OCI-LY3 (cell line): ENCODE results near the gene TUBA4B.

Experiments
- EZH2phosphoT487 ChIP-seq: fragments of 200-600 bp; shearing (Covaris generic); IDR thresholded peaks from 2 replicates; pipeline ENCODE4 v1.6.1; 2018; ENCODE audit warnings: antibody characterized with exemption, mixed run types, low read depth
- TF ChIP-seq, protein P1 (sequence below): fragments of 200-600, 300-600 bp; sonication (generic); IDR thresholded peaks from 2 replicates; pipeline ENCODE4 v1.5.1; 2014; ENCODE audit warnings: antibody characterized with exemption, low read length, low read depth

DNA sequence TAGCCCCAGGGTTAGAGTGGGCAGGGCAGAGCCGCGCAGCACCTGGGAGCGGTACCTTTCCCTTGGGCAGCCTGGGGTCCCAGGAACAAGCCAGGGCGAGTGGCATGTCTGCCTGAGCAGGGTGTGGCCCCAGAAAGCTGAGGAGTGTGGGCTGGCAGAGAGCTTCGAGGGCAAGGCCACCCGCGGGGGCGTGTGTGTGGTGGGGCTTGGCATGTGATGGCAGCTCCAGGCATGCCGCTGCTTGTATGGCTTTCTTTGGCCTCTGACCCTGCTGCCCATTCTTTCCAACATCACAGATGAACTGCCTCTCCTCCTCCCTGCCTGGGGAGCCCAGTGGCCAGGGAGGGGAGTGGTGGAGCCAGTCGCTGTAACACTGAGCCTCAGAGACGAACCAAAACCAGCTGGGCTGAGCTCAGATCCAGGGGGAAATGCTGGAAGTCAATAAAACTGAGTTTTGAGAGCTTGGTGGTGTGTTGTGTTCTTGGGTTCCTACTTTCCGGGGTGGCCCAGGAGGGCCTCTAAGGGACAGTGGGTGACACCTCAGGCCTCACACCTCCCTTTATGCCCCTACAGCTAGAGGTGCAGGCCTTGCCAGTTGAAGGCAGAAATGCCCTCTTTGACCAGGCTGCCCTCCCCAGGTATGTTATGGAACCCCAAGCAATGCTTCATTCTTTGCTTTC is 33.5 kb downstream of the TUBA4B start:
- TF ChIP-seq, protein P1, sequence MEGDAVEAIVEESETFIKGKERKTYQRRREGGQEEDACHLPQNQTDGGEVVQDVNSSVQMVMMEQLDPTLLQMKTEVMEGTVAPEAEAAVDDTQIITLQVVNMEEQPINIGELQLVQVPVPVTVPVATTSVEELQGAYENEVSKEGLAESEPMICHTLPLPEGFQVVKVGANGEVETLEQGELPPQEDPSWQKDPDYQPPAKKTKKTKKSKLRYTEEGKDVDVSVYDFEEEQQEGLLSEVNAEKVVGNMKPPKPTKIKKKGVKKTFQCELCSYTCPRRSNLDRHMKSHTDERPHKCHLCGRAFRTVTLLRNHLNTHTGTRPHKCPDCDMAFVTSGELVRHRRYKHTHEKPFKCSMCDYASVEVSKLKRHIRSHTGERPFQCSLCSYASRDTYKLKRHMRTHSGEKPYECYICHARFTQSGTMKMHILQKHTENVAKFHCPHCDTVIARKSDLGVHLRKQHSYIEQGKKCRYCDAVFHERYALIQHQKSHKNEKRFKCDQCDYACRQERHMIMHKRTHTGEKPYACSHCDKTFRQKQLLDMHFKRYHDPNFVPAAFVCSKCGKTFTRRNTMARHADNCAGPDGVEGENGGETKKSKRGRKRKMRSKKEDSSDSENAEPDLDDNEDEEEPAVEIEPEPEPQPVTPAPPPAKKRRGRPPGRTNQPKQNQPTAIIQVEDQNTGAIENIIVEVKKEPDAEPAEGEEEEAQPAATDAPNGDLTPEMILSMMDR: no peak
- no peak for TF ChIP-seq EZH2phosphoT487
